HepG2 (cell line): ENCODE data around the gene TREH. TPM values are rescaled to one million over a fixed set of nuclear protein-coding genes. Genes with fewer than 3 reads are reported as not detected.
A peak's percentile ranks its signal among the peaks of the same experiment; 100 is the strongest.

Experiments
- AGO1 ChIP-seq: fragments of 200-400 bp; formaldehyde crosslinking; IDR thresholded peaks from 2 replicates; pipeline ENCODE4 v1.6.1; 2017; ENCODE audit warnings: mild to moderate bottlenecking, low read depth, low read length, moderate library complexity; ENCODE audit not compliant: poor library complexity, severe bottlenecking
- CCAR2 ChIP-seq: fragments of 200-400 bp; formaldehyde crosslinking; optimal IDR thresholded peaks from 2 replicates; pipeline ENCODE3; 2018; ENCODE audit warnings: low read depth, mild to moderate bottlenecking, low read length, moderate library complexity
- DDIT3 ChIP-seq: sonication (generic); formaldehyde crosslinking; IDR thresholded peaks from 2 replicates; pipeline ENCODE4 v1.4.0; 2020; ENCODE audit warnings: mild to moderate bottlenecking, missing genetic modification reagents
- ELF1 ChIP-seq: sonication (generic); formaldehyde crosslinking; IDR thresholded peaks from 2 replicates; pipeline ENCODE4 v1.4.0; 2020; ENCODE audit warnings: missing genetic modification reagents
- FLYWCH1 ChIP-seq: sonication (generic); formaldehyde crosslinking; IDR thresholded peaks from 2 replicates; pipeline ENCODE4 v1.8.1; 2023; ENCODE audit warnings: mild to moderate bottlenecking, missing genetic modification reagents
- FOXP4 ChIP-seq: sonication (generic); formaldehyde crosslinking; IDR thresholded peaks from 2 replicates; pipeline ENCODE4 v1.4.0; 2020; ENCODE audit warnings: missing genetic modification reagents
- HOXD1 ChIP-seq: sonication (generic); formaldehyde crosslinking; IDR thresholded peaks from 2 replicates; pipeline ENCODE4 v1.5.0; 2020; ENCODE audit warnings: missing genetic modification reagents
- KDM3A ChIP-seq: IDR thresholded peaks from 2 replicates; pipeline ENCODE4 v1.6.1; 2018; ENCODE audit warnings: low read depth, missing compliant biosample characterization
- KLF6 ChIP-seq: IDR thresholded peaks from 2 replicates; pipeline ENCODE4 v1.8.0; 2016; ENCODE audit warnings: missing biosample characterization, missing genetic modification reagents
- MIXL1 ChIP-seq: IDR thresholded peaks from 2 replicates; pipeline ENCODE4 v1.6.1; 2016
- POGK ChIP-seq: sonication (generic); formaldehyde crosslinking; conservative IDR thresholded peaks from 2 replicates; pipeline ENCODE4 v1.8.0; 2022; ENCODE audit warnings: mild to moderate bottlenecking, moderate library complexity, missing genetic modification reagents
- PTBP1 ChIP-seq: fragments of 200-400 bp; formaldehyde crosslinking; IDR thresholded peaks from 2 replicates; pipeline ENCODE4 v1.6.1; 2018; ENCODE audit warnings: low read length, low read depth; ENCODE audit not compliant: poor library complexity, severe bottlenecking
- SAFB2 ChIP-seq: sonication (generic); formaldehyde crosslinking; IDR thresholded peaks from 2 replicates; pipeline ENCODE4 v1.5.1; 2020; ENCODE audit warnings: missing genetic modification reagents, low read depth, mild to moderate bottlenecking, borderline replicate concordance
- SALL2 ChIP-seq: sonication (generic); formaldehyde crosslinking; IDR thresholded peaks from 2 replicates; pipeline ENCODE4 v1.8.1; 2023; ENCODE audit warnings: mild to moderate bottlenecking, missing genetic modification reagents, inconsistent platforms
- SATB2 ChIP-seq: sonication (generic); formaldehyde crosslinking; IDR thresholded peaks from 2 replicates; pipeline ENCODE4 v1.5.0; 2020; ENCODE audit warnings: missing genetic modification reagents
- STAT5B ChIP-seq: sonication (generic); formaldehyde crosslinking; IDR thresholded peaks from 2 replicates; pipeline ENCODE4 v1.4.0; 2020; ENCODE audit warnings: missing genetic modification reagents
- TCF7L2 ChIP-seq: IDR thresholded peaks from 2 replicates; pipeline ENCODE4 v1.6.1; 2011; ENCODE audit warnings: mild to moderate bottlenecking, low read depth, low read length, moderate library complexity
- YEATS2 ChIP-seq: sonication (generic); formaldehyde crosslinking; IDR thresholded peaks from 2 replicates; pipeline ENCODE4 v1.4.0; 2020; ENCODE audit warnings: missing genetic modification reagents, borderline replicate concordance
- ZBTB3 ChIP-seq: sonication (generic); formaldehyde crosslinking; IDR thresholded peaks from 2 replicates; pipeline ENCODE4 v1.4.0; 2020; ENCODE audit warnings: low read depth, mild to moderate bottlenecking, moderate library complexity, missing genetic modification reagents, borderline replicate concordance
- ZNF280B ChIP-seq: sonication (generic); formaldehyde crosslinking; IDR thresholded peaks from 2 replicates; pipeline ENCODE4 v1.5.0; 2020; ENCODE audit warnings: missing genetic modification reagents, mild to moderate bottlenecking, borderline replicate concordance
- ZNF326 ChIP-seq: sonication (generic); formaldehyde crosslinking; IDR thresholded peaks from 2 replicates; pipeline ENCODE4 v1.4.0; 2020; ENCODE audit warnings: missing genetic modification reagents, borderline replicate concordance
- ZNF468 ChIP-seq: sonication (generic); formaldehyde crosslinking; IDR thresholded peaks from 2 replicates; pipeline ENCODE4 v1.8.0; 2022; ENCODE audit warnings: mild to moderate bottlenecking, moderate library complexity, missing genetic modification reagents
- ZNF546 ChIP-seq: sonication (generic); formaldehyde crosslinking; conservative IDR thresholded peaks from 2 replicates; pipeline ENCODE4 v1.8.1; 2023; ENCODE audit warnings: mild to moderate bottlenecking, missing genetic modification reagents
- ZNF580 ChIP-seq: IDR thresholded peaks from 2 replicates; pipeline ENCODE4 v1.6.1; 2016; ENCODE audit warnings: low read depth, borderline replicate concordance
- ZNF841 ChIP-seq: sonication (generic); formaldehyde crosslinking; IDR thresholded peaks from 2 replicates; pipeline ENCODE4 v1.8.1; 2023; ENCODE audit warnings: missing genetic modification reagents, borderline replicate concordance
- polyA plus RNA-seq, 8 experiments: library from polyadenylated mRNA; depleted of rRNA in 3 of 8; stranded (reverse) in 7 of 8; unstranded in 1 of 8; fragments of >200 nt; fragmentation: Illumina TruSeq in 4 of 8; extraction: Trizol in 4 of 8; gene quantifications; 2 replicates each; pipeline versions ENCODE4 v1.2.1 to v1.2.3, GENCODE V29; 2011 to 2016; ENCODE audit warnings: low read depth in 4 of 8, missing spikeins in 1 of 8, mixed read lengths in 1 of 8; ENCODE audit not compliant: insufficient read depth in 1 of 8
- total RNA-seq, 5 experiments: library from RNA; depleted of rRNA; stranded (reverse); fragments of >200 nt; fragmentation: Illumina TruSeq; extraction: Trizol; gene quantifications; 2 replicates each; pipeline ENCODE4 v1.2.3, GENCODE V29; 2016; ENCODE audit warnings: low read depth in 1 of 5

TREH gene
- total and polyA plus RNA-seq, 2 of the 13 experiments (the other 11 are each of a cell fraction or from before 2014, with no cell fraction given) = 0.53 to 0.86 TPM

GRCh38 chr11:118621071-118621783 lies 58.2 kb downstream of the TREH start (continued):
- TF ChIP-seq ZNF580 (CRISPR knock-in tag) = peak; percentile 16; the same call in 1 of the 2 replicates
- TF ChIP-seq ZNF280B (CRISPR knock-in tag) = no peak
- 0 out of 2 replicates have a peak, but pooled peaks have one; percentile 14 for TF ChIP-seq SALL2 (CRISPR knock-in tag)
- no peak for TF ChIP-seq PTBP1
- TF ChIP-seq MIXL1 (CRISPR knock-in tag) = no peak
- TF ChIP-seq HOXD1 = no peak
- TF ChIP-seq STAT5B (CRISPR knock-in tag) = no peak
- TF ChIP-seq ZNF546 (CRISPR knock-in tag) = peak; percentile 14; the same call in 1 of the 2 replicates
- TF ChIP-seq YEATS2 (CRISPR knock-in tag) = no peak; the same call in 1 of the 2 replicates
- no peak for TF ChIP-seq FLYWCH1
- TF ChIP-seq ZNF841 (CRISPR knock-in tag) = no peak
- no peak for TF ChIP-seq SAFB2
- no peak for TF ChIP-seq KDM3A
- 0 out of 2 replicates have a peak, but pooled peaks have one; percentile 10 for TF ChIP-seq KLF6 (CRISPR knock-in tag)
- TF ChIP-seq ZNF468 = no peak
- TF ChIP-seq TCF7L2 = no peak
- TF ChIP-seq ELF1 (CRISPR knock-in tag) = no peak
- TF ChIP-seq CCAR2 = no peak
- no peak for TF ChIP-seq ZNF326 (CRISPR knock-in tag)
- no peak for TF ChIP-seq SATB2
- no peak for TF ChIP-seq AGO1
- TF ChIP-seq POGK (CRISPR knock-in tag) = no peak
- TF ChIP-seq FOXP4 (CRISPR knock-in tag) = no peak
- no peak for TF ChIP-seq DDIT3 (CRISPR knock-in tag)
- no peak for TF ChIP-seq ZBTB3 (CRISPR knock-in tag)
